NB4 (cell line): Measurements from ENCODE around the gene HSPB6.

Source experiments
- POLR2A ChIP-seq: IDR thresholded peaks from 2 replicates; pipeline ENCODE4 v1.6.1; 2011; ENCODE audit warnings: mild to moderate bottlenecking; ENCODE audit not compliant: insufficient read length; ENCODE audit errors: extremely low read depth
- TF ChIP-seq, protein P1 (sequence below): IDR thresholded peaks from one replicate; pipeline ENCODE4 v1.5.1; 2012; ENCODE audit warnings: low read depth, low read length

- no peak for TF ChIP-seq POLR2A
- TF ChIP-seq, protein P1, sequence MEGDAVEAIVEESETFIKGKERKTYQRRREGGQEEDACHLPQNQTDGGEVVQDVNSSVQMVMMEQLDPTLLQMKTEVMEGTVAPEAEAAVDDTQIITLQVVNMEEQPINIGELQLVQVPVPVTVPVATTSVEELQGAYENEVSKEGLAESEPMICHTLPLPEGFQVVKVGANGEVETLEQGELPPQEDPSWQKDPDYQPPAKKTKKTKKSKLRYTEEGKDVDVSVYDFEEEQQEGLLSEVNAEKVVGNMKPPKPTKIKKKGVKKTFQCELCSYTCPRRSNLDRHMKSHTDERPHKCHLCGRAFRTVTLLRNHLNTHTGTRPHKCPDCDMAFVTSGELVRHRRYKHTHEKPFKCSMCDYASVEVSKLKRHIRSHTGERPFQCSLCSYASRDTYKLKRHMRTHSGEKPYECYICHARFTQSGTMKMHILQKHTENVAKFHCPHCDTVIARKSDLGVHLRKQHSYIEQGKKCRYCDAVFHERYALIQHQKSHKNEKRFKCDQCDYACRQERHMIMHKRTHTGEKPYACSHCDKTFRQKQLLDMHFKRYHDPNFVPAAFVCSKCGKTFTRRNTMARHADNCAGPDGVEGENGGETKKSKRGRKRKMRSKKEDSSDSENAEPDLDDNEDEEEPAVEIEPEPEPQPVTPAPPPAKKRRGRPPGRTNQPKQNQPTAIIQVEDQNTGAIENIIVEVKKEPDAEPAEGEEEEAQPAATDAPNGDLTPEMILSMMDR = no peak
These were observed 2.9 kb upstream of the HSPB6 start for GRCh38 chr19:35759697-35760096.
